Fibroblast of the aortic adventitia (primary cell): ENCODE results near the gene FARS2. TPM values are rescaled to one million over a fixed set of nuclear protein-coding genes. Genes with fewer than 3 reads are reported as not detected.

ENCODE experiments used
- DNase-seq: peaks from one replicate; pipeline ENCODE4 v3.0.0-alpha.2; 2010; ENCODE audit warnings: low read depth
- H3K4me3 ChIP-seq: 2 replicates; pipeline ENCODE4 v1.5.1; 2011; ENCODE audit warnings: low read depth, mild to moderate bottlenecking, control low read depth, low read length, moderate library complexity
- CTCF ChIP-seq: IDR thresholded peaks from 2 replicates; pipeline ENCODE4 v1.5.1; 2011; ENCODE audit warnings: mild to moderate bottlenecking, low read length, control low read depth, inconsistent platforms; ENCODE audit not compliant: insufficient read depth
- total RNA-seq: library from RNA; depleted of rRNA; stranded (reverse); fragments of >200 nt; gene quantifications from 2 replicates; pipeline ENCODE4 v1.2.3, GENCODE V29; 2012; ENCODE audit warnings: low replicate concordance

The FARS2 gene
- total RNA-seq, 1 donor: 25.5 TPM

- no peak for TF ChIP-seq CTCF
- peak; percentile 35 for DNase-seq
- no peak overlapping the region for H3K4me3 ChIP-seq
These were observed 501.3 kb downstream of the FARS2 start for GRCh38 chr6:5762561-5762968.

GRCh38 chr6:5763407-5763806 is 502.1 kb downstream of the FARS2 start:
- TF ChIP-seq CTCF: no peak
- peak; percentile 5 for DNase-seq
- H3K4me3 ChIP-seq: no peak overlapping the region

- peak; percentile 25 for DNase-seq
These were observed 502.6 kb downstream of the FARS2 start for GRCh38 chr6:5763871-5764270.

GRCh38 chr6:5764401-5764955 is 503.2 kb downstream of the FARS2 start:
- no peak overlapping the region for H3K4me3 ChIP-seq
- DNase-seq: peak; percentile 49
- no peak for TF ChIP-seq CTCF

More at GRCh38 chr6:5763871-5764270, 502.6 kb downstream of the FARS2 start:
- no peak overlapping the region for H3K4me3 ChIP-seq
- TF ChIP-seq CTCF: no peak

- TF ChIP-seq CTCF: no peak
- DNase-seq: no peak
- H3K4me3 ChIP-seq: no peak overlapping the region
These were observed 503.9 kb downstream of the FARS2 start for GRCh38 chr6:5765141-5765760.

- no peak for TF ChIP-seq CTCF
- H3K4me3 ChIP-seq: no peak overlapping the region
- no peak for DNase-seq
These were observed 504.9 kb downstream of the FARS2 start for GRCh38 chr6:5766260-5766659.

- H3K4me3 ChIP-seq: no peak overlapping the region
- no peak for DNase-seq
- no peak for TF ChIP-seq CTCF
These were observed 506.2 kb downstream of the FARS2 start for GRCh38 chr6:5767471-5767870.
